ENCODE data around the gene SIN3A. TPM values are rescaled to one million over a fixed set of nuclear protein-coding genes. Genes with fewer than 3 reads are reported as not detected.

SIN3A gene
- total and polyA plus RNA-seq, 9 of the 15 experiments (the other 6 are each of a cell fraction or from before 2014, with no cell fraction given): 11.1 to 70.3 (median 25.3) TPM

DNA sequence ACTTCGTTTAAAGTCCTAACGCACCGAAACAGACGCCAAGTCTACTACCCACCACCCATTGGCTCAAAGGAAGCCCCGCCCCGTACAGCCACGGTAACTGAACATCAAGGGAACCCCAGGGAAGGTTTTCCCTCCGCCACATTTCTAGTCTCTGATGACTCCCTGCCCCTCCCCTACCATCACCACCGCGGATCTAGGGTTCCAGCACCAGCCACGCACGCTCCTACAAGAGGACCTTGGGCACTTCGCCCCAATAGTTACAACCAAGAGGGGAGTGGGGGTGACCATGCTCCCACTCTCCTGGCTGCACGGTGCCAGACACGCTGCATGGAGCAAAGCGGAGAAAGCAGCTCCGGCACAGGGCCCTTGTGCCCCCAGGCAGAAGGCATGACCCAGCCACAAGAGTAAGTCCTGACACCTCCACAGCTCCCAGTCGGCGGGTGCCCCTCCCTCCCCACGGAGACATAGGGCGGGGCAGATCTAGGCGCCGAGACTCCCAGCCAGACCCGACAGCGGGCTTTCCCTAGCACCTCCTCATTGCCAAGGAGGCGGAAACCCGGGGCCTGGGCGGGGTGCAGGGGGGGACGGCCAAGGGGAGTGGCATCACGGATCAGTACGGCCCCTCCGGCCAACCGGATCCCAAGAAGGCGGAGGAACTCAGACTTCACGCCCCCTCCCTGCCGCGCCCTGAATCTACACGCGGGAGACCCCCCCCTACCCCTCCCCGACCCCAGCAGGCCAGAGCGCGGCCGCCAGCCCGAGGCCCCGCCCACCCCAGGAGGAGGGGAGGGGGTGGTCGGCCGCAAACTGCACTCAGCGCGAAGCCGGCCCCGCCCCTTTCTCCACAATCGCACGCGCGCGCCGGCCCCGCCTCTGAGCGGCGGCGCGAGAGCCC lies 936 bp downstream of the SIN3A start (continued):
- TF ChIP-seq ZNF695 (CRISPR knock-in tag; IDR thresholded peaks at IDR 0.05) (no peak), CBX8 (IDR thresholded peaks at IDR 0.05; ENCODE audit: borderline replicate concordance, extremely low read depth, low read depth, low read length, poor library complexity, severe bottlenecking) (no peak), ELF2 (CRISPR knock-in tag; IDR thresholded peaks at IDR 0.05) (no peak), U2AF1 (optimal IDR thresholded peaks at IDR 0.05; ENCODE audit: low read depth, low read length) (no peak), THRAP3 (IDR thresholded peaks at IDR 0.05; ENCODE audit: borderline replicate concordance) (no peak), TARDBP (IDR thresholded peaks at IDR 0.05) (no peak), KLF13 (tag; IDR thresholded peaks at IDR 0.05; ENCODE audit: borderline replicate concordance, low read depth) (0 out of 2 replicates have a peak, but pooled peaks have one; percentile 8), POLR2AphosphoS5 (IDR thresholded peaks at IDR 0.05; ENCODE audit: control insufficient read depth, insufficient read depth, low read depth, low read length) (no peak), HMGXB4 (CRISPR knock-in tag; IDR thresholded peaks at IDR 0.05) (no peak), FOXP1 (CRISPR knock-in tag; IDR thresholded peaks at IDR 0.05) (no peak), GABPB2 (CRISPR knock-in tag; conservative IDR thresholded peaks at IDR 0.05) (no peak), GTF2B (IDR thresholded peaks at IDR 0.05; ENCODE audit: extremely low read depth, insufficient read length) (no peak), CXXC5 (CRISPR knock-in tag; IDR thresholded peaks at IDR 0.05) (peak; percentile 35), ZNF584 (CRISPR knock-in tag; IDR thresholded peaks at IDR 0.05; ENCODE audit: low read depth) (no peak), TAF15 (IDR thresholded peaks at IDR 0.05; ENCODE audit: low read depth, low read length) (no peak), ZNF133 (CRISPR knock-in tag; IDR thresholded peaks at IDR 0.05) (no peak), GTF2A2 (tag; IDR thresholded peaks at IDR 0.05) (no peak), SREBF1 (IDR thresholded peaks at IDR 0.05; ENCODE audit: borderline replicate concordance, low read depth, low read length) (no peak), MIER1 (IDR thresholded peaks at IDR 0.05; ENCODE audit: low read depth) (0 out of 2 replicates have a peak, but pooled peaks have one; percentile 40), ZFP30 (CRISPR knock-in tag; IDR thresholded peaks at IDR 0.05; ENCODE audit: borderline replicate concordance) (no peak), CREB1 (IDR thresholded peaks at IDR 0.05) (0 out of 2 replicates have a peak, but pooled peaks have one; percentile 12), CREB1 (CRISPR knock-in tag; IDR thresholded peaks at IDR 0.05) (0 out of 2 replicates have a peak, but pooled peaks have one; percentile 38), NCOA1 (IDR thresholded peaks at IDR 0.05; ENCODE audit: low read depth) (no peak)
- TF ChIP-seq, protein P1, sequence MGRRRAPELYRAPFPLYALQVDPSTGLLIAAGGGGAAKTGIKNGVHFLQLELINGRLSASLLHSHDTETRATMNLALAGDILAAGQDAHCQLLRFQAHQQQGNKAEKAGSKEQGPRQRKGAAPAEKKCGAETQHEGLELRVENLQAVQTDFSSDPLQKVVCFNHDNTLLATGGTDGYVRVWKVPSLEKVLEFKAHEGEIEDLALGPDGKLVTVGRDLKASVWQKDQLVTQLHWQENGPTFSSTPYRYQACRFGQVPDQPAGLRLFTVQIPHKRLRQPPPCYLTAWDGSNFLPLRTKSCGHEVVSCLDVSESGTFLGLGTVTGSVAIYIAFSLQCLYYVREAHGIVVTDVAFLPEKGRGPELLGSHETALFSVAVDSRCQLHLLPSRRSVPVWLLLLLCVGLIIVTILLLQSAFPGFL (CRISPR knock-in tag; IDR thresholded peaks at IDR 0.05): no peak

Data from K562 (cell line).